ENCODE measurements around the gene RASEF.
"Not testable (repeated sequence)": the region's sequence is repeated elsewhere in the genome, so short reads cannot be mapped to it uniquely, and the experiment has no call there.

The RASEF gene

GRCh38 chr9:82961504-82962125 lies 101.3 kb downstream of the RASEF start:
- DNase-seq: no peak

GRCh38 chr9:82957529-82958379 lies 105.2 kb downstream of the RASEF start:
- DNase-seq: no peak

GRCh38 chr9:82949203-82949602 lies 113.7 kb downstream of the RASEF start:
- no peak for DNase-seq

- DNase-seq: no peak
Measured at GRCh38 chr9:82940376-82940775, 122.6 kb downstream of the RASEF start.

GRCh38 chr9:82939451-82939850 lies 123.5 kb downstream of the RASEF start:
- no peak for DNase-seq

GRCh38 chr9:82938426-82939218 lies 124.3 kb downstream of the RASEF start:
- DNase-seq: no peak

GRCh38 chr9:82936561-82936960 lies 126.4 kb downstream of the RASEF start:
- not testable (repeated sequence) for DNase-seq

GRCh38 chr9:82934949-82935348 lies 128.0 kb downstream of the RASEF start:
- DNase-seq: no peak

GRCh38 chr9:82934025-82934424 lies 128.9 kb downstream of the RASEF start:
- DNase-seq: not testable (repeated sequence)

- no peak for DNase-seq
Measured at GRCh38 chr9:82930116-82930515, 132.8 kb downstream of the RASEF start.
